Natural killer cell (primary cell): ENCODE data around the gene COMMD1. TPM values are rescaled to one million over a fixed set of nuclear protein-coding genes. Genes with fewer than 3 reads are reported as not detected.
"Not testable (repeated sequence)": the region's sequence is repeated elsewhere in the genome, so short reads cannot be mapped to it uniquely, and the experiment has no call there.

ENCODE experiments used
- ATAC-seq, 3 donors: fragments of 150-1000 bp in 2 of 3; fragments of 200-7000 bp in 1 of 3; cut with Tn5 transposase; 1 replicate in 1 of 3; 2 replicates in 2 of 3; pipeline ENCODE4 v1.10.0; 2021; ENCODE audit warnings: mild to moderate bottlenecking in 2 of 3, moderate library complexity in 2 of 3
- DNase-seq, 2 donors: peaks; one replicate each; pipeline versions ENCODE4 v3.0.0 to v3.0.0-alpha.2; 2013 to 2021; ENCODE audit warnings: mixed read lengths in 1 of 2
- H3K27ac ChIP-seq: one replicate; pipeline ENCODE4 v1.5.1; 2013; ENCODE audit warnings: mild to moderate bottlenecking, low read length
- H3K27me3 ChIP-seq: one replicate; pipeline ENCODE4 v1.6.1; 2013; ENCODE audit warnings: low read length; ENCODE audit not compliant: control insufficient read depth, insufficient read depth
- H3K36me3 ChIP-seq: one replicate; pipeline ENCODE4 v1.6.1; 2013; ENCODE audit warnings: low read length; ENCODE audit not compliant: control insufficient read depth, insufficient read depth
- H3K4me1 ChIP-seq: one replicate; pipeline ENCODE4 v1.6.1; 2013; ENCODE audit warnings: low read length; ENCODE audit not compliant: control insufficient read depth, insufficient read depth
- H3K4me3 ChIP-seq: one replicate; pipeline ENCODE4 v1.5.1; 2013; ENCODE audit warnings: low read length
- H3K9me3 ChIP-seq: one replicate; pipeline ENCODE4 v1.6.1; 2013; ENCODE audit warnings: low read length; ENCODE audit not compliant: control insufficient read depth, insufficient read depth
- H3K27ac Mint-ChIP-seq, 2 donors: one replicate each; pipeline ENCODE4 v1.8.0; 2022; ENCODE audit warnings: mild to moderate bottlenecking in 2 of 2, mixed read lengths in 2 of 2, moderate library complexity in 1 of 2
- H3K27me3 Mint-ChIP-seq, 2 donors: one replicate each; pipeline ENCODE4 v1.8.0; 2022; ENCODE audit warnings: low read depth in 2 of 2, mixed read lengths in 2 of 2
- H3K36me3 Mint-ChIP-seq: one replicate; pipeline ENCODE4 v1.8.0; 2022; ENCODE audit warnings: mixed read lengths
- H3K4me1 Mint-ChIP-seq, 2 donors: one replicate each; pipeline ENCODE4 v1.8.0; 2022; ENCODE audit warnings: mixed read lengths in 2 of 2
- H3K4me3 Mint-ChIP-seq: one replicate; pipeline ENCODE4 v1.8.0; 2022; ENCODE audit warnings: mild to moderate bottlenecking, moderate library complexity, mixed read lengths
- H3K9me3 Mint-ChIP-seq, 2 donors: one replicate each; pipeline ENCODE4 v1.8.0; 2022; ENCODE audit warnings: mixed read lengths in 2 of 2
- WGBS: methylation state at CpG from one replicate; pipeline ENCODE4 v1.1.7; 2013; ENCODE audit warnings: missing lambda C conversion rate; ENCODE audit not compliant: insufficient coverage; 5-methylcytosine and 5-hydroxymethylcytosine counted together
- intact Hi-C: fragments of 100-400 bp; cut with micrococcal nuclease; formaldehyde crosslinking; loops from one replicate; pipeline ENCODE4 v1.14.2; 2022
- total RNA-seq, 4 donors: library from RNA; stranded (reverse); fragments of 120-200 nt in 1 of 4; gene quantifications; one replicate each; pipeline versions ENCODE4 v1.2.3 to v1.2.4, GENCODE V29; 2013 to 2022
- TF ChIP-seq, protein P1 (sequence below): fragments of 200-600 bp; IDR thresholded peaks from one replicate; pipeline ENCODE4 v1.8.0; 2022; ENCODE audit warnings: antibody characterized with exemption

COMMD1 gene
- total RNA-seq, result 10 to 100 TPM; 24.3 to 36.7 (median 27.2) TPM
- 45.9 TPM for total RNA-seq (2013)

DNA sequence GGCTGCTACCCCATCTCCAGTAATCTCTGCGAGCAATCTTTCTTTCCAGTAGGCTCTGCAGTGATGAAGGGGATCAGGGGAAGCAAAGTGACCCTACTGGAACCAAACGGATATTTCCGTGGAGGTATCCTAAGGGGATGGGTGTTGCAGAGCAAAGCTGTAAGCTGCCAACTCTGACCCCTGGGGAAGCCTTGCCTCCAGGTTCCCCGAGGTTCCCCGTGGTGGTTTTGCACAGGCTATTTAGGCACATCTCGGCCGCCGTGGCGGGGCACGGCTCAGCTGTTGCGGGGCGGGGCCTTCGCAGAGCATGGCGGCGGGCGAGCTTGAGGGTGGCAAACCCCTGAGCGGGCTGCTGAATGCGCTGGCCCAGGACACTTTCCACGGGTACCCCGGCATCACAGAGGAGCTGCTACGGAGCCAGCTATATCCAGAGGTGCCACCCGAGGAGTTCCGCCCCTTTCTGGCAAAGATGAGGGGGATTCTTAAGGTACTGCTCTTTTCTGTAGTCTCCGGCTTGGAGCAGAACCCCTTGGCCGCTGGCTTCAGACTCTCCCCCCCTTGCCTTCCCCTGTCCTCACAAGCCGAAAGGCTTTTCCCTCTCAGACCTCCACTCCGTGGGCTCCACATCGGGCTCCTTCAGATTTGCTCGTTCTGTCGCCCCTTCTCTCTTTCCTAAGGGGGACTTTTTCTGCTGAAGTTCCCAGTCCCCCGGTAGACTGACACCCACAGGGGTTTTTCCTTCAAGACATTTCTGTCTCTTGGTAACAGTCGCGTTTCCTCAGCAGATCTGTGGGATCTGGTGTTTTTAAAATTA, at the start of gene COMMD1:
TSS of gene COMMD1 (plus strand) at position 303 of the 814 bp plus-strand sequence. CDS start at position 308, 5 bp downstream.
- H3K4me3 Mint-ChIP-seq, result peak within 1 kb of the TSS; percentile 97
- Histone ChIP-seq H3K36me3 (no peaks in the 10 kb centered on the region), H3K27me3 (no peaks in the 10 kb centered on the region), H3K9me3 (no peaks in the 10 kb centered on the region), H3K4me3 (peak within 1 kb of the TSS; percentile 81), H3K4me1 (peaks cover 8% of the 10 kb centered on the region), H3K27ac (peak within 1 kb of the TSS; percentile 64)
- under 1% methylated on average over 33 of the region's 33 CpGs for WGBS
- no peaks in the 10 kb centered on the region for H3K36me3 Mint-ChIP-seq
- H3K4me1 Mint-ChIP-seq, result peaks cover 24 to 25% of the 10 kb centered on the region in 2 donors
- peak; percentile 98 to 99 (median 98) for ATAC-seq
- no peaks in the 10 kb centered on the region for H3K9me3 Mint-ChIP-seq
- H3K27me3 Mint-ChIP-seq, result no peaks in the 10 kb centered on the region
- peak; percentile 72 to 88 for DNase-seq
- H3K27ac Mint-ChIP-seq, result peak within 1 kb of the TSS; percentile 88 to 97
- TF ChIP-seq, protein P1, sequence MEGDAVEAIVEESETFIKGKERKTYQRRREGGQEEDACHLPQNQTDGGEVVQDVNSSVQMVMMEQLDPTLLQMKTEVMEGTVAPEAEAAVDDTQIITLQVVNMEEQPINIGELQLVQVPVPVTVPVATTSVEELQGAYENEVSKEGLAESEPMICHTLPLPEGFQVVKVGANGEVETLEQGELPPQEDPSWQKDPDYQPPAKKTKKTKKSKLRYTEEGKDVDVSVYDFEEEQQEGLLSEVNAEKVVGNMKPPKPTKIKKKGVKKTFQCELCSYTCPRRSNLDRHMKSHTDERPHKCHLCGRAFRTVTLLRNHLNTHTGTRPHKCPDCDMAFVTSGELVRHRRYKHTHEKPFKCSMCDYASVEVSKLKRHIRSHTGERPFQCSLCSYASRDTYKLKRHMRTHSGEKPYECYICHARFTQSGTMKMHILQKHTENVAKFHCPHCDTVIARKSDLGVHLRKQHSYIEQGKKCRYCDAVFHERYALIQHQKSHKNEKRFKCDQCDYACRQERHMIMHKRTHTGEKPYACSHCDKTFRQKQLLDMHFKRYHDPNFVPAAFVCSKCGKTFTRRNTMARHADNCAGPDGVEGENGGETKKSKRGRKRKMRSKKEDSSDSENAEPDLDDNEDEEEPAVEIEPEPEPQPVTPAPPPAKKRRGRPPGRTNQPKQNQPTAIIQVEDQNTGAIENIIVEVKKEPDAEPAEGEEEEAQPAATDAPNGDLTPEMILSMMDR, result no peak
- intact Hi-C loops, result no loop called here

DNA sequence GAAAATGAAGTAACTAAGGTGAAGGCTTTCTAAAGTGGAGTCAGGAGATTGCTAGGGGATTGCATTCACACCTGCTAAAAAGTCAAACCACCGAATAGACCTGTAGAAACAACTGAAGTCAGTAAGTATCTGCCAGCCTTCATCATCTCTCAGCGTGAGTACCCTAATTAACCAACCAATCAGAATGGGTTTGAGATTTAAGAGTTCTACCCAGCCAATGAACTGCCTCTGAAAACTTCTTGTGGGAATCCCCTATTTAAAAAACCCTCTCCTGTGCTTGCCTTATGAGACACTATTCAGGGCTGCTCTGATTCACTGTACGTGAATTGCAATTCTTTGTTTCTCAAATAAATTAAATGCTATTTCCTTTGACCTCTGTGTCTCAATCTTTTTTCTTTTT, 48.2 kb upstream of the COMMD1 start:
- no peak overlapping the region for H3K27ac ChIP-seq
- no peak overlapping the region for H3K4me3 ChIP-seq
- Mint-ChIP-seq H3K27me3 (no peaks in the 10 kb centered on the region), H3K4me1 (peaks cover 18 to 25% of the 10 kb centered on the region in 2 donors), H3K27ac (no peak overlapping the region), H3K9me3 (no peaks in the 10 kb centered on the region), H3K36me3 (no peaks in the 10 kb centered on the region), H3K4me3 (peak overlapping the region; percentile 6)
- no peaks in the 10 kb centered on the region for H3K27me3 ChIP-seq
- TF ChIP-seq, protein P1, result no peak
- H3K4me1 ChIP-seq, result peaks cover 17% of the 10 kb centered on the region
- WGBS, result 60% methylated on average over 3 of the region's 3 CpGs
- H3K9me3 ChIP-seq, result no peaks in the 10 kb centered on the region
- ATAC-seq (no peak), DNase-seq (peak in 1 of 2 donors; percentile 34)
- no peaks in the 10 kb centered on the region for H3K36me3 ChIP-seq
- intact Hi-C loops, result loop anchor here (10.0 kb wide), 1 partner anchor 322 kb away; the partner anchor contains the start of gene XPO1

DNA sequence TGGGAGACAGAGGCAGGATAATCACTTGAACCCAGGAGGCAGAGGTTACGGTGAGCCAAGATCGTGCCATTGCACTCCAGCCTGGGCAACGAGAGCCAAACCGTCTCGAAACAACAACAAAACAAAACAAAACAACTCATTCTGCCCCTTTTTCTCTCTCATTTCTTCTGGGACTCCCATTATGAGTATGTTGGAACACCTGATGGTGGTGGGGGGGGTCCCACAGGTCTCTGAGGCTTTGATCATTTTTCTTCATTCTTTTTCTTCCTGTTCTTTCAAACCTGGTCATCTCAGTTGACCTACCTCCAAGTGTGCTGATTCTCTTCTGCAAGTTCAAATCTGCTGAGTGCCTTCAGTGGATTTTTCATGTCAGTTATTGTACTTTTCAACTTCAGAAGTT, 43.4 kb upstream of the COMMD1 start:
- DNase-seq, result no peak
- Mint-ChIP-seq H3K4me1 (no peaks in the 10 kb centered on the region), H3K9me3 (no peaks in the 10 kb centered on the region), H3K27me3 (no peaks in the 10 kb centered on the region), H3K4me3 (no peak overlapping the region), H3K36me3 (no peaks in the 10 kb centered on the region), H3K27ac (no peak overlapping the region)
- WGBS, result 90% methylated on average over 3 of the region's 5 CpGs
- H3K4me1 ChIP-seq, result no peaks in the 10 kb centered on the region
- H3K36me3 ChIP-seq, result peaks cover 23% of the 10 kb centered on the region
- no peaks in the 10 kb centered on the region for H3K27me3 ChIP-seq
- no peak overlapping the region for H3K27ac ChIP-seq
- intact Hi-C loops, result no loop called here
- ATAC-seq, result no peak
- TF ChIP-seq, protein P1, result no peak
- H3K9me3 ChIP-seq, result no peaks in the 10 kb centered on the region
- H3K4me3 ChIP-seq, result no peak overlapping the region

DNA sequence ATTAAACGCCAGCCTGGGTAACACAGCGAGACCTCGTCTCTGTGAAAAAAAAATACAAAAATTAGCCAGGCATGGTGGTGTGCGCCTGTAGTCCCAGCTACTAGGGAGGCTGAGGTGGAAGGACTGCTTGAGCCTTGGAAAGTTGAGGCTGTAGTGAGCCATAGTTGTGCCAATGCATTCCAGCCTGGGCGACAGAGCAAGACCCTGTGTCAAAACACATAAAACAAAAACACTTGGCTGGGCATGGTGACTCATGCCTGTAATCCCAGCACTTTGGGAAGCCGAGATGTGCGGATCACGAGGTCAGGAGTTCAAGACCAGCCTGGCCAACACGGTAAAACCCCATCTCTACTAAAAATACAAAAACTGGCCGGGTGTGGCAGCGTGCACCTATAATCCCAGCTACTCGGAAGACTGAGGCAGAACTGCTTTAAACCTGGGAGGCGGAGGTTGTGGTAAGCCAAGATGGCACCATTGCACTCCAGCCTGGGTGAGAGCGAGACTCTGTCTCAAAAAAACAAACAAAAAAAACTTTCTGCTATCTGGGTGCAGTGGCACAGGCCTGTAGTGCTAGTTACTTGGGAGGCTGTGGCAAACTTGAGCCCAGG, 38.9 kb upstream of the COMMD1 start:
- H3K36me3 Mint-ChIP-seq, H3K4me1 ChIP-seq, H3K9me3 Mint-ChIP-seq, DNase-seq, intact Hi-C loops, H3K9me3 ChIP-seq, H3K4me3 ChIP-seq, H3K27me3 Mint-ChIP-seq, ATAC-seq, H3K27ac ChIP-seq, H3K27me3 ChIP-seq, H3K4me1 Mint-ChIP-seq, H3K4me3 Mint-ChIP-seq: not testable (repeated sequence)
- 98% methylated on average over 14 of the region's 14 CpGs for WGBS
- peak overlapping the region in 1 of 2 donors; percentile 22 for H3K27ac Mint-ChIP-seq
- peaks cover 48% of the 10 kb centered on the region for H3K36me3 ChIP-seq
